HG03558 (cell line): Measurements from ENCODE around the gene LRRK1.

Experiments
- ATAC-seq: cut with Tn5 transposase; IDR thresholded peaks from one replicate; pipeline ENCODE4 v1.9.1; 2021; ENCODE audit warnings: moderate number of reproducible peaks; ENCODE audit not compliant: unreplicated experiment; ENCODE audit errors: extremely low read depth

LRRK1 gene

GRCh38 chr15:101119181-101119580 lies 200.0 kb downstream of the LRRK1 start:
- no peak for ATAC-seq
